Tibial artery (tissue), 4 donors: ENCODE measurements around the gene OR10G8.

ENCODE experiments used
- DNase-seq, 2 donors: peaks; one replicate each; pipeline ENCODE4 v3.0.0-alpha.2; 2019
- H3K27ac ChIP-seq, 2 donors: fragments of 200-600 bp; sonication (generic) in 1 of 2; 1 replicate in 1 of 2; 2 replicates in 1 of 2; pipeline ENCODE4 v1.5.1; 2018 to 2019; ENCODE audit warnings: mild to moderate bottlenecking in 1 of 2
- H3K27me3 ChIP-seq, 2 donors: fragments of 200-600 bp; sonication (generic) in 1 of 2; one replicate each; pipeline versions ENCODE4 v1.5.1 to v1.6.0; 2016 to 2019
- H3K36me3 ChIP-seq, 3 donors: fragments of 200-600 bp; sonication (generic) in 2 of 3; one replicate each; pipeline ENCODE4 v1.5.1; 2016 to 2019; ENCODE audit warnings: mild to moderate bottlenecking in 2 of 3
- H3K4me1 ChIP-seq, 4 donors: fragments of 200-600 bp; sonication (generic) in 2 of 4; 1 replicate in 3 of 4; 2 replicates in 1 of 4; pipeline ENCODE4 v1.5.1; 2016 to 2019
- H3K4me3 ChIP-seq, 2 donors: fragments of 200-600 bp; sonication (generic) in 1 of 2; 1 replicate in 1 of 2; 2 replicates in 1 of 2; pipeline ENCODE4 v1.5.1; 2018 to 2019; ENCODE audit warnings: mild to moderate bottlenecking in 2 of 2
- H3K9me3 ChIP-seq, 3 donors: fragments of 200-600 bp; sonication (generic) in 1 of 3; one replicate each; pipeline ENCODE4 v1.5.1; 2016 to 2019
- intact Hi-C: fragments of 100-400 bp; cut with DNase I; formaldehyde crosslinking; loops from one replicate; pipeline ENCODE4 v1.15.0; 2023; ENCODE audit warnings: low total_unique reads
- TF ChIP-seq, protein P1 (sequence below), 2 experiments: fragments of 200-600 bp in 1 of 2; fragments of 450-650 bp in 1 of 2; IDR thresholded peaks; one replicate each; pipeline ENCODE4 v1.5.1; 2017 to 2019; ENCODE audit warnings: antibody characterized with exemption in 2 of 2, mild to moderate bottlenecking in 1 of 2, moderate library complexity in 1 of 2

OR10G8 gene

DNA sequence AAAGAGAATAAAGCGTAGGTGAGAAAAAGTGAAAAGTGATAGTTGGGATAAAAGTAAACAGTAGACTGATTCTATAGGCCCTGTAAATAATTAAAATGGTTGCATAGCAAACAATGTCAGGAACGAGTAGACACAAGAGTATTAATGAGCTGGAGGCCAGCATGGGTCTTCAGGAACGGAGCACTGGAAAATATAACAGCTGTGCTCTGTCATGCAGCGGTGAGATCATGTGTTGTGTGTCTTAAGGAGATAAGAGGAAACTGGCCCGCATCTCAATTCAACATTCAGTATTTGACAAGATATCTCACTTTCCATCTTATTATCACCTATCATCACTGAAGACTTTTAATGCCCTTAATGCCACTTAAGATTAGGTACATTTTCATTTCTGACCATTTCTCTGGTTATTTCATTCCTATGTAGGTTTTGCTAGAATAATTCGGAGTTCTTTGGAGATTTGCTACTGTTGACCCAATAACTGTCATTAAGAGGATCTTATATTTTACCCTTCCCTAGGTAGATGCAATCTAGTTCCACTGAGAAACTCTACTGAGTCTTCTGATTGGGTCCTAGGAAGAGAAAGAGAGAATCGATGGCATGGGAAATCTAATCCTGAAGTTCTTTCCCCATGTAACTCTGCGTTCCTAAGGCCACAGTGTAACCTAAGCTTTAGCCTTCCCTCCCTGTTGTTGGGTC, 53.2 kb downstream of the OR10G8 start:
- Histone ChIP-seq H3K27me3 (peaks cover 0 to 18% of the 10 kb centered on the region in 2 donors), H3K27ac (no peak overlapping the region), H3K4me1 (peaks cover 0 to 12% (median 5%) of the 10 kb centered on the region in 4 donors), H3K4me3 (no peak overlapping the region), H3K9me3 (no peaks in the 10 kb centered on the region), H3K36me3 (no peaks in the 10 kb centered on the region)
- intact Hi-C loops = loop anchor here (10.0 kb wide), 1 partner anchor 505 kb away; no protein-coding TSS in a partner anchor
- DNase-seq = no peak
- TF ChIP-seq, protein P1, sequence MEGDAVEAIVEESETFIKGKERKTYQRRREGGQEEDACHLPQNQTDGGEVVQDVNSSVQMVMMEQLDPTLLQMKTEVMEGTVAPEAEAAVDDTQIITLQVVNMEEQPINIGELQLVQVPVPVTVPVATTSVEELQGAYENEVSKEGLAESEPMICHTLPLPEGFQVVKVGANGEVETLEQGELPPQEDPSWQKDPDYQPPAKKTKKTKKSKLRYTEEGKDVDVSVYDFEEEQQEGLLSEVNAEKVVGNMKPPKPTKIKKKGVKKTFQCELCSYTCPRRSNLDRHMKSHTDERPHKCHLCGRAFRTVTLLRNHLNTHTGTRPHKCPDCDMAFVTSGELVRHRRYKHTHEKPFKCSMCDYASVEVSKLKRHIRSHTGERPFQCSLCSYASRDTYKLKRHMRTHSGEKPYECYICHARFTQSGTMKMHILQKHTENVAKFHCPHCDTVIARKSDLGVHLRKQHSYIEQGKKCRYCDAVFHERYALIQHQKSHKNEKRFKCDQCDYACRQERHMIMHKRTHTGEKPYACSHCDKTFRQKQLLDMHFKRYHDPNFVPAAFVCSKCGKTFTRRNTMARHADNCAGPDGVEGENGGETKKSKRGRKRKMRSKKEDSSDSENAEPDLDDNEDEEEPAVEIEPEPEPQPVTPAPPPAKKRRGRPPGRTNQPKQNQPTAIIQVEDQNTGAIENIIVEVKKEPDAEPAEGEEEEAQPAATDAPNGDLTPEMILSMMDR (IDR thresholded peaks at IDR 0.05) = no peak
